Hepatocyte (in vitro differentiated cells): ENCODE results near the gene QRICH1. TPM values are rescaled to one million over a fixed set of nuclear protein-coding genes. Genes with fewer than 3 reads are reported as not detected.

ENCODE experiments used
- DNase-seq: peaks from one replicate; pipeline ENCODE4 v3.0.0-alpha.2; 2016; ENCODE audit warnings: low spot score
- H2AFZ ChIP-seq: fragments of 200-600 bp; sonication (generic); 2 replicates; pipeline ENCODE4 v1.6.0; 2016; ENCODE audit warnings: antibody characterized with exemption, mild to moderate bottlenecking
- H3K27ac ChIP-seq: fragments of 200-600 bp; sonication (generic); 2 replicates; pipeline ENCODE4 v1.5.1; 2016; ENCODE audit warnings: mild to moderate bottlenecking
- H3K27me3 ChIP-seq: fragments of 200-600 bp; sonication (generic); 2 replicates; pipeline ENCODE4 v1.6.1; 2016
- H3K36me3 ChIP-seq: fragments of 200-600 bp; sonication (generic); replicated peaks from 2 replicates; pipeline ENCODE4 v1.5.1; 2016; ENCODE audit warnings: low read depth; ENCODE audit not compliant: insufficient read depth
- H3K4me1 ChIP-seq: fragments of 200-600 bp; sonication (generic); 2 replicates; pipeline ENCODE4 v1.5.1; 2016; ENCODE audit warnings: mild to moderate bottlenecking, moderate library complexity; ENCODE audit not compliant: insufficient read depth
- H3K4me2 ChIP-seq: fragments of 200-600 bp; sonication (generic); 2 replicates; pipeline ENCODE4 v1.6.0; 2016
- H3K4me3 ChIP-seq: fragments of 200-600 bp; sonication (generic); 2 replicates; pipeline ENCODE4 v1.5.1; 2016; ENCODE audit warnings: mild to moderate bottlenecking
- H3K79me2 ChIP-seq: fragments of 200-600 bp; sonication (generic); 2 replicates; pipeline ENCODE4 v1.6.0; 2017; ENCODE audit warnings: mild to moderate bottlenecking
- H3K9me2 ChIP-seq: fragments of 200-600 bp; sonication (generic); replicated peaks from 2 replicates; pipeline ENCODE4 v1.6.0; 2017; ENCODE audit warnings: mild to moderate bottlenecking; ENCODE audit not compliant: insufficient read depth
- H3K9me3 ChIP-seq: fragments of 200-600 bp; sonication (generic); 2 replicates; pipeline ENCODE4 v1.5.1; 2016; ENCODE audit warnings: low read depth, mild to moderate bottlenecking
- H4K20me1 ChIP-seq: fragments of 200-600 bp; sonication (generic); 2 replicates; pipeline ENCODE4 v1.6.0; 2016; ENCODE audit warnings: mild to moderate bottlenecking; ENCODE audit not compliant: insufficient read depth, poor library complexity, severe bottlenecking
- CTCF ChIP-seq: fragments of 200-600 bp; sonication (generic); IDR thresholded peaks from 2 replicates; pipeline ENCODE4 v1.5.1; 2016; ENCODE audit warnings: antibody characterized with exemption, mild to moderate bottlenecking; ENCODE audit not compliant: poor library complexity
- EZH2 ChIP-seq: fragments of 200-600 bp; sonication (generic); IDR thresholded peaks from 2 replicates; pipeline ENCODE4 v1.6.1; 2016; ENCODE audit warnings: antibody characterized with exemption, mild to moderate bottlenecking, borderline replicate concordance
- EZH2phosphoT487 ChIP-seq: fragments of 200-600 bp; sonication (generic); IDR thresholded peaks from one replicate; pipeline ENCODE4 v1.6.1; 2018; ENCODE audit warnings: antibody characterized with exemption, mild to moderate bottlenecking, low read depth, moderate library complexity; ENCODE audit not compliant: unreplicated experiment, severe bottlenecking
- WGBS: methylation state at CpG from one replicate; pipeline ENCODE4 v1.1.6; 2016; ENCODE audit warnings: low lambda C conversion rate; ENCODE audit errors: missing lambda C conversion rate; 5-methylcytosine and 5-hydroxymethylcytosine counted together
- polyA plus RNA-seq: library from polyadenylated mRNA; unstranded; fragments of >200 nt; fragmentation: Nextera tagmentation; extraction: Ambion mirVana; gene quantifications from 2 replicates; pipeline ENCODE4 v1.2.1, GENCODE V29; 2016
- total RNA-seq: library from RNA; depleted of rRNA; stranded (reverse); fragments of >200 nt; gene quantifications from 2 replicates; pipeline ENCODE4 v1.2.3, GENCODE V29; 2014

Gene QRICH1
- total and polyA plus RNA-seq, 2 experiments from 2014 or later, result 42.6 to 79.9 TPM

- Histone ChIP-seq H3K79me2 (peaks cover 28% of the 10 kb centered on the region), H3K4me2 (peak overlapping the region; percentile 99), H3K36me3 (no peaks in the 10 kb centered on the region), H2AFZ (peak overlapping the region; percentile 99), H3K9me3 (no peaks in the 10 kb centered on the region), H4K20me1 (no peaks in the 10 kb centered on the region), H3K4me1 (peaks cover 19% of the 10 kb centered on the region), H3K9me2 (no peaks in the 10 kb centered on the region), H3K27ac (no peak overlapping the region), H3K27me3 (no peaks in the 10 kb centered on the region), H3K4me3 (no peak overlapping the region)
- DNase-seq, result no peak
- 63% methylated on average over 3 of the region's 3 CpGs for WGBS
- no peak for TF ChIP-seq EZH2
- peak; percentile 18 for TF ChIP-seq CTCF
These were observed 40.8 kb upstream of the QRICH1 start for GRCh38 chr3:49134471-49135265.

DNA sequence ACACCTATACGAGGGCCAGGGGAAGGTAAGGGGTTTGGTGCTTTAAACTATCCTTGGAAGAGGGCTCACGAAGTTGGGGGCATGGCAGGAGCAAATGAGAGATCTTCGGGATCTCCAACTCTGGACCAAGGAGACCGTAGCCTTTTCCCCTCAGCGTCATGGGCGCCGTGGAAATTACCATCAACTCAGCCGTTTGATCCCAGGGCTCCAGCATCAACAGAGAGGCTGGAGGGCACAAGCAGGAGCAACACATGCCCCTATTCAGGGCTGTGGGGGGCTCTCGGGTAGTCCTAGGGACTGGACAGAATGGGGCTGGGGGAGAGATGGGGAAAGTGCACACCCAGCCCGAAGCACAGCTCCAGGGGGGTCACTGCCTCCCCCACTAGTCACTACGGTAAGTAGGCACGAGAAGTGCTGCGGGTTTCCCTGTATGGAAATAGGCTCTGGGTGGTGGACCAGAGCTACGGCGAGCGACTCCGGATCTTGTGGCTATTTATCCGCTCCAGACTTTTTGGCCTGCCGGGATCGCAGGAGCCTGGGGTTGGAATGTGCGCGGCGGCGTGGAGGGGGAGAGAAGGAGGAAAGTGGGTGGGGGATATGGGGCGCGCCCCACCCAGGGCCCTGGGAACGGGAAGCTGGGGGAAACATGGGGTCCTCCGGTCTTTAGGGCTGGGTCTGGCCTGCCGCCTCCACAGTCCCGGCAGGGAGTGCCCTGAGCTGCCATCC is 39.5 kb upstream of the QRICH1 start:
- Histone ChIP-seq H3K4me1 (peaks cover 19% of the 10 kb centered on the region), H3K4me2 (peak overlapping the region; percentile 99), H2AFZ (peak overlapping the region; percentile 99), H3K27me3 (no peaks in the 10 kb centered on the region), H3K4me3 (peak overlapping the region; percentile 99), H3K9me3 (no peaks in the 10 kb centered on the region), H3K27ac (peak overlapping the region; percentile 99), H3K79me2 (peaks cover 28% of the 10 kb centered on the region), H3K9me2 (no peaks in the 10 kb centered on the region), H4K20me1 (no peaks in the 10 kb centered on the region), H3K36me3 (no peaks in the 10 kb centered on the region)
- TF ChIP-seq EZH2 (no peak), EZH2phosphoT487 (no peak), CTCF (no peak)
- DNase-seq, result peak; percentile 92
- WGBS, result under 1% methylated on average over 27 of the region's 30 CpGs

DNA sequence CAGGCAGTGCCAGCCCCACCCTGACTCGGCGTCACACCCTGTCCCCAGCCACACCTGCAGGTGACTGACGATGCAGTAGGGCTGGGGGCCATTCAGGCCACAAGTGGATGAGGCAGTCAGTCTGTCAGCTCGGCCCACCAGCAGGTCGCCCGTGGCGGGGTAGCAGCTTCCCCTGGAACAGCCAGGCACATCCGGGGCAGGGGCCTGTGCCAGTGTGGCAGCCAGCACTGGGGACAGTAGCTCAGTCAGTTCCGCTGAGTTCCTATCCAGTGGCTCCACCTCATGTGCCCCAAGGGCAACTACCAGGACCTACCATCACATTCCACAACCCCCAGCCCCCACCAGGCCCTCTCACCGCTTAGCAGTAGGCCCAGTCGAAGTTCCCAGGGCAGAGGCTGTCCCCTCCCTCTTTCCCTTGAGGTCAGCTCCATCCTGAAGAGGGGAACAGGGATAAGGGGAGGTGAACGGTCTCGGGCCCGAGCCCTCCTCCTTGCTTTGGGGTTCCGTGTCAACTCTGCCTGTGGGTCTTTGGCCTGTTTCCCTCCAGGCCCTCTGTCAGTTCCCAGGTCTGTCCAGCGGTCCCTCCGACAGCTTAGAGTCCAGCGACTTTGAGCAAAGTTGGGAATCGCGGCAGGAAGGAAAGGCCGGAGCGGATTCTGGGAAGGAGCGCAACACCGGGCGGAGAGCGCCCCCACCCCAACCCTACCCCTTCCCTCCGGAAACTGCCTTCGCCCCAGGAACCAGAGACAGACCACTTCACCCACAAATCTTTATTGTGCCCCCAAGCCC is 38.8 kb upstream of the QRICH1 start, which contains the start of gene LAMB2:
TSS of gene LAMB2 (minus strand) at position 614 of the 789 bp plus-strand sequence. CDS start at position 431, 183 bp downstream.
- H3K4me1 ChIP-seq, result peaks cover 19% of the 10 kb centered on the region
- DNase-seq, result peak; percentile 83
- H3K9me3 ChIP-seq, result no peaks in the 10 kb centered on the region
- WGBS, result 2% methylated on average over 28 of the region's 28 CpGs
- peak within 1 kb of the TSS; percentile 99 for H3K4me3 ChIP-seq
- H2AFZ ChIP-seq, result peak within 1 kb of the TSS; percentile 99
- TF ChIP-seq CTCF (peak; percentile 14), EZH2 (no peak)
- H3K36me3 ChIP-seq, result no peaks in the 10 kb centered on the region
- H4K20me1 ChIP-seq, result no peaks in the 10 kb centered on the region
- no peaks in the 10 kb centered on the region for H3K9me2 ChIP-seq
- H3K27ac ChIP-seq, result peak within 1 kb of the TSS; percentile 99
- H3K4me2 ChIP-seq, result peak within 1 kb of the TSS; percentile 99
- H3K79me2 ChIP-seq, result peaks cover 28% of the 10 kb centered on the region
- H3K27me3 ChIP-seq, result no peaks in the 10 kb centered on the region
